GM12878 (cell line): ENCODE results near the gene YPEL4. TPM values are rescaled to one million over a fixed set of nuclear protein-coding genes. Genes with fewer than 3 reads are reported as not detected.

Experiments
- ATAC-seq: fragments of 200-7000 bp; cut with Tn5 transposase; 3 replicates; pipeline ENCODE4 v1.9.1; 2020; ENCODE audit warnings: mild to moderate bottlenecking, moderate library complexity
- BruUV-seq: library from RNA; stranded (reverse); fragments of 400-500 nt; replicated peaks from 2 replicates; lab custom pipeline; 2021; lab: Mats Ljungman, UMichigan
- CTCF ChIA-PET: fragments of 300-600 bp; sonication (Branson Sonifier 250); formaldehyde crosslinking; extraction: SDS; loops from one replicate; lab custom pipeline; 2021; ENCODE audit warnings: inconsistent platforms; lab: Yijun Ruan, JAX
- POLR2A ChIA-PET: fragments of 350-600 bp; formaldehyde crosslinking; extraction: SDS; loops from one replicate; lab custom pipeline; 2021; ENCODE audit warnings: inconsistent platforms; lab: Charles Lee
- RAD21 ChIA-PET: fragments of 300-600 bp; sonication (Branson Sonifier 250); formaldehyde crosslinking; loops from one replicate; lab custom pipeline; 2023; ENCODE audit warnings: antibody characterized with exemption; ENCODE audit not compliant: unreplicated experiment; lab: Charles Lee
- SMC1A ChIA-PET: fragments of 300-600 bp; sonication (Branson Sonifier 250); formaldehyde crosslinking; loops from one replicate; lab custom pipeline; 2023; ENCODE audit not compliant: unreplicated experiment, uncharacterized antibody; lab: Charles Lee
- DNase-seq: peaks from one replicate; pipeline ENCODE4 v3.0.0-alpha.2; 2011; ENCODE audit warnings: low read depth, low spot score
- FAIRE-seq: peaks from 3 replicates; lab custom pipeline; 2011; peaks lifted over from hg19 to GRCh38; lab: Jason Lieb, UNC
- H2AFZ ChIP-seq: 2 replicates; pipeline ENCODE4 v1.6.0; 2011; ENCODE audit warnings: low read depth, low read length, control low read depth; ENCODE audit not compliant: control insufficient read depth
- H3K27ac ChIP-seq: 2 replicates; pipeline ENCODE4 v1.5.1; 2011; ENCODE audit warnings: control low read depth; ENCODE audit not compliant: control insufficient read depth, insufficient read depth
- H3K27me3 ChIP-seq, 2 experiments: replicated peaks in 1 of 2; 2 replicates each; pipeline versions ENCODE4 v1.6.0 to v1.6.1; 2011; ENCODE audit warnings: low read length in 1 of 2; ENCODE audit not compliant: control insufficient read depth in 2 of 2, insufficient read depth in 2 of 2
- H3K36me3 ChIP-seq, 2 experiments: 2 replicates each; pipeline ENCODE4 v1.5.1; 2011; ENCODE audit warnings: low read length in 1 of 2; ENCODE audit not compliant: control insufficient read depth in 2 of 2, insufficient read depth in 2 of 2
- H3K4me1 ChIP-seq: 2 replicates; pipeline ENCODE4 v1.6.1; 2011; ENCODE audit warnings: mild to moderate bottlenecking, low read length, moderate library complexity, mixed read lengths; ENCODE audit not compliant: control insufficient read depth, insufficient read depth
- H3K4me2 ChIP-seq: 2 replicates; pipeline ENCODE4 v1.6.0; 2011; ENCODE audit warnings: control low read depth; ENCODE audit not compliant: control insufficient read depth, insufficient read depth
- H3K4me3 ChIP-seq: fragments of 200-600 bp; sonication (generic); 2 replicates; pipeline ENCODE4 v1.5.1; 2016
- H3K79me2 ChIP-seq: 2 replicates; pipeline ENCODE4 v1.6.0; 2011; ENCODE audit warnings: low read length; ENCODE audit not compliant: control insufficient read depth, insufficient read depth
- H3K9ac ChIP-seq: 2 replicates; pipeline ENCODE4 v1.8.0; 2011; ENCODE audit warnings: low read length, control low read depth, mixed read lengths; ENCODE audit not compliant: control insufficient read depth, insufficient read depth
- H3K9me3 ChIP-seq: replicated peaks from 3 replicates; pipeline ENCODE4 v1.5.1; 2011; ENCODE audit warnings: mild to moderate bottlenecking, low read length; ENCODE audit not compliant: control insufficient read depth, insufficient read depth
- H4K20me1 ChIP-seq: 2 replicates; pipeline ENCODE4 v1.6.0; 2011; ENCODE audit not compliant: control insufficient read depth, insufficient read depth
- ASH2L ChIP-seq: fragments of 300-600, 200-600 bp; sonication (generic); IDR thresholded peaks from 2 replicates; pipeline ENCODE4 v1.6.1; 2017; ENCODE audit warnings: low read depth, mild to moderate bottlenecking, borderline replicate concordance
- BCL11A ChIP-seq: IDR thresholded peaks from 2 replicates; pipeline ENCODE4 v1.6.1; 2011; ENCODE audit warnings: low read depth, low read length
- BHLHE40 ChIP-seq, 2 experiments: fragments of 450-650 bp in 1 of 2; IDR thresholded peaks; 2 replicates each; pipeline ENCODE4 v1.6.1; 2011 to 2017; ENCODE audit warnings: low read depth in 2 of 2, borderline replicate concordance in 1 of 2, improper control_type of control experiment in 1 of 2, low read length in 1 of 2, mild to moderate bottlenecking in 1 of 2
- CREB1 ChIP-seq: IDR thresholded peaks from 2 replicates; pipeline ENCODE4 v1.6.1; 2012; ENCODE audit warnings: low read depth, mild to moderate bottlenecking, inconsistent platforms
- DPF2 ChIP-seq: fragments of 450-650 bp; IDR thresholded peaks from 2 replicates; pipeline ENCODE4 v1.6.1; 2017; ENCODE audit warnings: mild to moderate bottlenecking
- FOXM1 ChIP-seq: IDR thresholded peaks from 2 replicates; pipeline ENCODE4 v1.6.1; 2012; ENCODE audit warnings: low read depth, mild to moderate bottlenecking, inconsistent platforms, low read length, moderate library complexity
- NR2C1 ChIP-seq: fragments of 450-650 bp; IDR thresholded peaks from 2 replicates; pipeline ENCODE4 v1.6.1; 2017; ENCODE audit warnings: antibody characterized with exemption, mild to moderate bottlenecking, moderate library complexity
- PAX8 ChIP-seq: fragments of 450-650 bp; IDR thresholded peaks from 2 replicates; pipeline ENCODE4 v1.6.1; 2017; ENCODE audit warnings: mild to moderate bottlenecking, moderate library complexity
- SMAD1 ChIP-seq: fragments of 450-650 bp; IDR thresholded peaks from 2 replicates; pipeline ENCODE4 v1.6.1; 2018; ENCODE audit warnings: mild to moderate bottlenecking, low read depth; ENCODE audit not compliant: partially characterized antibody
- YY1 ChIP-seq: IDR thresholded peaks from 2 replicates; pipeline ENCODE4 v1.6.1; 2011; ENCODE audit warnings: low read depth, mild to moderate bottlenecking, low read length
- WGBS: methylation state at CpG from one replicate; pipeline ENCODE4 v1.1.6; 2016; ENCODE audit warnings: low lambda C conversion rate; ENCODE audit not compliant: insufficient replicate concordance, insufficient coverage; ENCODE audit errors: missing lambda C conversion rate; 5-methylcytosine and 5-hydroxymethylcytosine counted together
- in situ Hi-C: fragments of 300-500 bp; cut with MboI; formaldehyde crosslinking; loops from 9 replicates; pipeline ENCODE4 v1.14.3; 2018; ENCODE audit warnings: mixed read lengths
- intact Hi-C: fragments of 100-400 bp; cut with micrococcal nuclease; formaldehyde crosslinking; loops from one replicate; pipeline ENCODE4 v1.14.2; 2022; ENCODE audit not compliant: unreplicated experiment
- polyA plus RNA-seq, 11 experiments: library from polyadenylated mRNA; depleted of rRNA in 4 of 11; unstranded in 6 of 11; stranded (reverse) in 5 of 11; fragments of >200 nt; fragmentation: Nextera tagmentation in 4 of 11; fragmentation: Illumina TruSeq in 1 of 11; extraction: Ambion mirVana in 4 of 11; extraction: Trizol in 1 of 11; gene quantifications; 1 replicate in 1 of 11; 2 replicates in 10 of 11; pipeline versions ENCODE4 v1.2.1 to v1.2.3, GENCODE V29; 2011 to 2016; ENCODE audit warnings: inconsistent platforms in 2 of 11, missing spikeins in 2 of 11, low read depth in 1 of 11
- total RNA-seq, 4 experiments: library from RNA; depleted of rRNA in 3 of 4; stranded (reverse); fragments of >200 nt in 3 of 4; fragmentation: Illumina TruSeq in 1 of 4; extraction: Trizol in 1 of 4; gene quantifications; 2 replicates each; pipeline versions ENCODE4 v1.2.1 to v1.2.3, GENCODE V29; 2013 to 2021
- TF ChIP-seq, protein P1 (sequence below): IDR thresholded peaks from 2 replicates; pipeline ENCODE4 v1.6.1; 2012; ENCODE audit warnings: improper control_type of control experiment, low read depth, low read length; ENCODE audit not compliant: insufficient replicate concordance
- TF ChIP-seq, protein P2 (sequence below), 3 experiments: IDR thresholded peaks in 2 of 3; conservative IDR thresholded peaks in 1 of 3; 2 replicates each; pipeline ENCODE4 v1.5.1; 2011; ENCODE audit warnings: low read depth in 3 of 3, low read length in 3 of 3, mild to moderate bottlenecking in 3 of 3, control low read depth in 2 of 3, moderate library complexity in 2 of 3, inconsistent platforms in 1 of 3, mixed read lengths in 1 of 3; ENCODE audit not compliant: control insufficient read depth in 2 of 3, insufficient read depth in 1 of 3; ENCODE audit errors: extremely low read depth in 1 of 3
- TF ChIP-seq, protein P3 (sequence below): fragments of 450-650 bp; IDR thresholded peaks from 2 replicates; pipeline ENCODE4 v1.6.1; 2016; ENCODE audit warnings: mild to moderate bottlenecking

YPEL4 gene
- total and polyA plus RNA-seq, 10 of the 15 experiments (the other 5 are each of a cell fraction or from before 2014, with no cell fraction given): 0.07 to 0.50 (median 0.13) TPM; not detected in 5

DNA sequence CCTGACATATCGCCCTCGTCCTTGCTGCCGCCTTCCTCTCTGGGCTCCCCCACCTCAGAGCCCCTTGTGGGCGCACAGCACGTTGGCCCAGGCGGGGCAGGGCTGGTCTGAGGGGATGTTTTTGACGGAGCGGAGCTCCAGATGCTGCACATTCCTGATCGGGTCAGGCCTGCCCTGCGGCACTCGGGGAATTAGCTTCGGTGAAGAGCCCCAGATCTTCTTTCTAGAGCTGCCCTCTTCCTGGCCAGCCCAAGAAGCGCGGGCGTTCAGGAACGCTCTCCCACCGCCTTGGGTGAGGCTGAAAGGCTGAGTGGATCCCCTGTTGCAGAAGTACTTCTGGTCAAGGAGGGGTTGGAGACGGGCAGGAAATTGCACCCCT lies 12.1 kb downstream of the YPEL4 start:
- H3K4me2 ChIP-seq: peak overlapping the region; percentile 84; the same call in 1 of the 2 replicates
- 76% methylated on average over 18 of the region's 18 CpGs for WGBS
- no peaks in the 10 kb centered on the region for H3K9me3 ChIP-seq
- CTCF ChIA-PET: interaction anchor here (1.5 to 13.9 kb wide), 4 partner anchors 37 to 179 kb away, joined by 3 to 319 read pairs (median 56); partner anchors contain the start of genes RTN4RL2 and UBE2L6
- peaks cover 9% of the 10 kb centered on the region; the same call in 1 of the 2 replicates for H3K4me1 ChIP-seq
- POLR2A ChIA-PET: interaction anchor here (2.1 kb wide), 1 partner anchor 11 kb away, joined by 10 read pairs; no protein-coding TSS in a partner anchor
- RAD21 ChIA-PET: interaction anchor here (5.2 kb wide), 1 partner anchor 69 kb away, joined by 83 read pairs; the partner anchor contains the start of gene UBE2L6
- H3K27me3 ChIP-seq: no peaks in the 10 kb centered on the region; a peak in 1 of 4 replicates
- intact Hi-C loops (no loop called here), in situ Hi-C loops (no loop called here)
- peak overlapping the region; percentile 16; the same call in 1 of the 2 replicates for H2AFZ ChIP-seq
- DNase-seq (no peak), ATAC-seq (no peak), FAIRE-seq (no peak)
- no peaks in the 10 kb centered on the region for H3K36me3 ChIP-seq
- H3K27ac ChIP-seq: no peak overlapping the region
- H3K79me2 ChIP-seq: no peaks in the 10 kb centered on the region
- no peak overlapping the region for H3K9ac ChIP-seq
- BruUV-seq: no TSS peak
- peak overlapping the region; percentile 82; the same call in 1 of the 2 replicates for H3K4me3 ChIP-seq
- SMC1A ChIA-PET: interaction anchor here (1.0 kb wide), 1 partner anchor 69 kb away, joined by 3 read pairs; no protein-coding TSS in a partner anchor
- H4K20me1 ChIP-seq: no peaks in the 10 kb centered on the region
- no peak for TF ChIP-seq NR2C1
- TF ChIP-seq, protein P1, sequence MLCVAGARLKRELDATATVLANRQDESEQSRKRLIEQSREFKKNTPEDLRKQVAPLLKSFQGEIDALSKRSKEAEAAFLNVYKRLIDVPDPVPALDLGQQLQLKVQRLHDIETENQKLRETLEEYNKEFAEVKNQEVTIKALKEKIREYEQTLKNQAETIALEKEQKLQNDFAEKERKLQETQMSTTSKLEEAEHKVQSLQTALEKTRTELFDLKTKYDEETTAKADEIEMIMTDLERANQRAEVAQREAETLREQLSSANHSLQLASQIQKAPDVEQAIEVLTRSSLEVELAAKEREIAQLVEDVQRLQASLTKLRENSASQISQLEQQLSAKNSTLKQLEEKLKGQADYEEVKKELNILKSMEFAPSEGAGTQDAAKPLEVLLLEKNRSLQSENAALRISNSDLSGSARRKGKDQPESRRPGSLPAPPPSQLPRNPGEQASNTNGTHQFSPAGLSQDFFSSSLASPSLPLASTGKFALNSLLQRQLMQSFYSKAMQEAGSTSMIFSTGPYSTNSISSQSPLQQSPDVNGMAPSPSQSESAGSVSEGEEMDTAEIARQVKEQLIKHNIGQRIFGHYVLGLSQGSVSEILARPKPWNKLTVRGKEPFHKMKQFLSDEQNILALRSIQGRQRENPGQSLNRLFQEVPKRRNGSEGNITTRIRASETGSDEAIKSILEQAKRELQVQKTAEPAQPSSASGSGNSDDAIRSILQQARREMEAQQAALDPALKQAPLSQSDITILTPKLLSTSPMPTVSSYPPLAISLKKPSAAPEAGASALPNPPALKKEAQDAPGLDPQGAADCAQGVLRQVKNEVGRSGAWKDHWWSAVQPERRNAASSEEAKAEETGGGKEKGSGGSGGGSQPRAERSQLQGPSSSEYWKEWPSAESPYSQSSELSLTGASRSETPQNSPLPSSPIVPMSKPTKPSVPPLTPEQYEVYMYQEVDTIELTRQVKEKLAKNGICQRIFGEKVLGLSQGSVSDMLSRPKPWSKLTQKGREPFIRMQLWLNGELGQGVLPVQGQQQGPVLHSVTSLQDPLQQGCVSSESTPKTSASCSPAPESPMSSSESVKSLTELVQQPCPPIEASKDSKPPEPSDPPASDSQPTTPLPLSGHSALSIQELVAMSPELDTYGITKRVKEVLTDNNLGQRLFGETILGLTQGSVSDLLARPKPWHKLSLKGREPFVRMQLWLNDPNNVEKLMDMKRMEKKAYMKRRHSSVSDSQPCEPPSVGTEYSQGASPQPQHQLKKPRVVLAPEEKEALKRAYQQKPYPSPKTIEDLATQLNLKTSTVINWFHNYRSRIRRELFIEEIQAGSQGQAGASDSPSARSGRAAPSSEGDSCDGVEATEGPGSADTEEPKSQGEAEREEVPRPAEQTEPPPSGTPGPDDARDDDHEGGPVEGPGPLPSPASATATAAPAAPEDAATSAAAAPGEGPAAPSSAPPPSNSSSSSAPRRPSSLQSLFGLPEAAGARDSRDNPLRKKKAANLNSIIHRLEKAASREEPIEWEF: no peak
- TF ChIP-seq CREB1: no peak
- TF ChIP-seq, protein P2, sequence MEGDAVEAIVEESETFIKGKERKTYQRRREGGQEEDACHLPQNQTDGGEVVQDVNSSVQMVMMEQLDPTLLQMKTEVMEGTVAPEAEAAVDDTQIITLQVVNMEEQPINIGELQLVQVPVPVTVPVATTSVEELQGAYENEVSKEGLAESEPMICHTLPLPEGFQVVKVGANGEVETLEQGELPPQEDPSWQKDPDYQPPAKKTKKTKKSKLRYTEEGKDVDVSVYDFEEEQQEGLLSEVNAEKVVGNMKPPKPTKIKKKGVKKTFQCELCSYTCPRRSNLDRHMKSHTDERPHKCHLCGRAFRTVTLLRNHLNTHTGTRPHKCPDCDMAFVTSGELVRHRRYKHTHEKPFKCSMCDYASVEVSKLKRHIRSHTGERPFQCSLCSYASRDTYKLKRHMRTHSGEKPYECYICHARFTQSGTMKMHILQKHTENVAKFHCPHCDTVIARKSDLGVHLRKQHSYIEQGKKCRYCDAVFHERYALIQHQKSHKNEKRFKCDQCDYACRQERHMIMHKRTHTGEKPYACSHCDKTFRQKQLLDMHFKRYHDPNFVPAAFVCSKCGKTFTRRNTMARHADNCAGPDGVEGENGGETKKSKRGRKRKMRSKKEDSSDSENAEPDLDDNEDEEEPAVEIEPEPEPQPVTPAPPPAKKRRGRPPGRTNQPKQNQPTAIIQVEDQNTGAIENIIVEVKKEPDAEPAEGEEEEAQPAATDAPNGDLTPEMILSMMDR (IDR thresholded peaks at IDR 0.05 in 2 of 3, conservative IDR thresholded peaks at IDR 0.05 in 1 of 3; ENCODE audit: control insufficient read depth in 2 of 3, extremely low read depth in 1 of 3, insufficient read depth in 1 of 3, low read depth in 3 of 3, low read length in 3 of 3): no peak
- TF ChIP-seq PAX8: no peak
- TF ChIP-seq BCL11A: no peak
- TF ChIP-seq, protein P3, sequence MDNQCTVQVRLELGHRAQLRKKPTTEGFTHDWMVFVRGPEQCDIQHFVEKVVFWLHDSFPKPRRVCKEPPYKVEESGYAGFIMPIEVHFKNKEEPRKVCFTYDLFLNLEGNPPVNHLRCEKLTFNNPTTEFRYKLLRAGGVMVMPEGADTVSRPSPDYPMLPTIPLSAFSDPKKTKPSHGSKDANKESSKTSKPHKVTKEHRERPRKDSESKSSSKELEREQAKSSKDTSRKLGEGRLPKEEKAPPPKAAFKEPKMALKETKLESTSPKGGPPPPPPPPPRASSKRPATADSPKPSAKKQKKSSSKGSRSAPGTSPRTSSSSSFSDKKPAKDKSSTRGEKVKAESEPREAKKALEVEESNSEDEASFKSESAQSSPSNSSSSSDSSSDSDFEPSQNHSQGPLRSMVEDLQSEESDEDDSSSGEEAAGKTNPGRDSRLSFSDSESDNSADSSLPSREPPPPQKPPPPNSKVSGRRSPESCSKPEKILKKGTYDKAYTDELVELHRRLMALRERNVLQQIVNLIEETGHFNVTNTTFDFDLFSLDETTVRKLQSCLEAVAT: no peak
- no peak for TF ChIP-seq SMAD1
- no peak for TF ChIP-seq YY1
- no peak for TF ChIP-seq DPF2
- TF ChIP-seq BHLHE40 (IDR thresholded peaks at IDR 0.05; ENCODE audit: borderline replicate concordance in 1 of 2, low read depth in 2 of 2, low read length in 1 of 2): no peak
- TF ChIP-seq FOXM1: no peak
- no peak for TF ChIP-seq ASH2L
